ENCODE measurements around the gene IL36RN. TPM values are rescaled to one million over a fixed set of nuclear protein-coding genes. Genes with fewer than 3 reads are reported as not detected.
A peak's percentile ranks its signal among the peaks of the same experiment; 100 is the strongest.

IL36RN gene
- total and polyA plus RNA-seq, 3 experiments from 2014 or later, result not detected

- no peaks in the 10 kb centered on the region for H3K4me1 Mint-ChIP-seq
- H3K9me3 ChIP-seq (ENCODE audit: low read length), result no peaks in the 10 kb centered on the region
- DNase-seq, result no peak
- no peaks in the 10 kb centered on the region for H3K36me3 ChIP-seq (ENCODE audit: insufficient read depth, low read length)
- no peak overlapping the region for H3K4me3 Mint-ChIP-seq
- peaks cover 21 to 70% of the 10 kb centered on the region in 2 donors for H3K27me3 Mint-ChIP-seq
- H3K36me3 Mint-ChIP-seq, result peaks cover 0 to 8% (median 0%) of the 10 kb centered on the region in 3 donors
- H3K27me3 ChIP-seq (ENCODE audit: insufficient read depth, low read length, poor library complexity, severe bottlenecking), result no peaks in the 10 kb centered on the region
- POLR2A ChIA-PET, result no interaction called here
- CTCF ChIA-PET, result no interaction called here
- peaks cover 0 to 9% (median 4%) of the 10 kb centered on the region in 5 donors for H3K9me3 Mint-ChIP-seq
- peaks cover 6% of the 10 kb centered on the region for H3K4me1 ChIP-seq (ENCODE audit: insufficient read depth, low read length)
- H3K27ac ChIP-seq (ENCODE audit: low read depth, low read length), result no peak overlapping the region
- H3K4me3 ChIP-seq (ENCODE audit: low read length), result no peak overlapping the region
- no peak overlapping the region for H3K27ac Mint-ChIP-seq
Measured at GRCh38 chr2:113015655-113016054, 43.3 kb upstream of the IL36RN start.

GRCh38 chr2:113018509-113018908 lies 40.5 kb upstream of the IL36RN start:
- H3K27me3 ChIP-seq (ENCODE audit: insufficient read depth, low read length, poor library complexity, severe bottlenecking), result no peaks in the 10 kb centered on the region
- H3K36me3 ChIP-seq (ENCODE audit: insufficient read depth, low read length), result no peaks in the 10 kb centered on the region
- H3K36me3 Mint-ChIP-seq, result peaks cover 0 to 8% (median 0%) of the 10 kb centered on the region in 3 donors
- H3K27ac Mint-ChIP-seq, result no peak overlapping the region
- ChIA-PET CTCF (no interaction called here), POLR2A (no interaction called here)
- H3K27ac ChIP-seq (ENCODE audit: low read depth, low read length), result no peak overlapping the region
- H3K27me3 Mint-ChIP-seq, result peaks cover 22 to 67% of the 10 kb centered on the region in 2 donors
- no peak for DNase-seq
- no peaks in the 10 kb centered on the region for H3K4me1 Mint-ChIP-seq
- H3K9me3 ChIP-seq (ENCODE audit: low read length), result no peaks in the 10 kb centered on the region
- peaks cover 6% of the 10 kb centered on the region for H3K4me1 ChIP-seq (ENCODE audit: insufficient read depth, low read length)
- no peak overlapping the region for H3K4me3 ChIP-seq (ENCODE audit: low read length)
- no peak overlapping the region for H3K4me3 Mint-ChIP-seq
- H3K9me3 Mint-ChIP-seq, result peaks cover 0 to 9% (median 4%) of the 10 kb centered on the region in 5 donors

GRCh38 chr2:113021312-113021711 lies 37.7 kb upstream of the IL36RN start:
- Mint-ChIP-seq H3K27me3 (peaks cover 20 to 65% of the 10 kb centered on the region in 2 donors), H3K4me3 (no peak overlapping the region), H3K36me3 (peaks cover 0 to 8% (median 0%) of the 10 kb centered on the region in 3 donors), H3K9me3 (peaks cover 0 to 9% (median 4%) of the 10 kb centered on the region in 5 donors), H3K27ac (no peak overlapping the region), H3K4me1 (no peaks in the 10 kb centered on the region)
- ChIA-PET CTCF (no interaction called here), POLR2A (no interaction called here)
- Histone ChIP-seq H3K27ac (ENCODE audit: low read depth, low read length) (no peak overlapping the region), H3K27me3 (ENCODE audit: insufficient read depth, low read length, poor library complexity, severe bottlenecking) (no peaks in the 10 kb centered on the region), H3K4me1 (ENCODE audit: insufficient read depth, low read length) (no peaks in the 10 kb centered on the region), H3K36me3 (ENCODE audit: insufficient read depth, low read length) (no peaks in the 10 kb centered on the region), H3K4me3 (ENCODE audit: low read length) (no peak overlapping the region), H3K9me3 (ENCODE audit: low read length) (no peaks in the 10 kb centered on the region)
- DNase-seq, result no peak

GRCh38 chr2:113024764-113025163 lies 34.2 kb upstream of the IL36RN start:
- no peak overlapping the region for H3K27ac ChIP-seq (ENCODE audit: low read depth, low read length)
- no peaks in the 10 kb centered on the region for H3K9me3 Mint-ChIP-seq
- no peak overlapping the region for H3K4me3 Mint-ChIP-seq
- DNase-seq, result no peak
- H3K4me3 ChIP-seq (ENCODE audit: low read length), result no peak overlapping the region
- H3K27me3 ChIP-seq (ENCODE audit: insufficient read depth, low read length, poor library complexity, severe bottlenecking), result no peaks in the 10 kb centered on the region
- H3K36me3 ChIP-seq (ENCODE audit: insufficient read depth, low read length), result no peaks in the 10 kb centered on the region
- no peaks in the 10 kb centered on the region for H3K4me1 ChIP-seq (ENCODE audit: insufficient read depth, low read length)
- CTCF ChIA-PET, result no interaction called here
- H3K4me1 Mint-ChIP-seq, result no peaks in the 10 kb centered on the region
- no peak overlapping the region for H3K27ac Mint-ChIP-seq
- POLR2A ChIA-PET, result no interaction called here
- no peaks in the 10 kb centered on the region for H3K9me3 ChIP-seq (ENCODE audit: low read length)
- peaks cover 0 to under 1% (median 0%) of the 10 kb centered on the region in 3 donors for H3K36me3 Mint-ChIP-seq
- H3K27me3 Mint-ChIP-seq, result peaks cover 21 to 46% of the 10 kb centered on the region in 2 donors

GRCh38 chr2:113025737-113026136 lies 33.3 kb upstream of the IL36RN start:
- no peak overlapping the region for H3K4me3 Mint-ChIP-seq
- no peaks in the 10 kb centered on the region for H3K4me1 ChIP-seq (ENCODE audit: insufficient read depth, low read length)
- H3K27ac ChIP-seq (ENCODE audit: low read depth, low read length), result no peak overlapping the region
- no peaks in the 10 kb centered on the region for H3K27me3 ChIP-seq (ENCODE audit: insufficient read depth, low read length, poor library complexity, severe bottlenecking)
- POLR2A ChIA-PET, result no interaction called here
- H3K9me3 Mint-ChIP-seq, result no peaks in the 10 kb centered on the region
- no peaks in the 10 kb centered on the region for H3K4me1 Mint-ChIP-seq
- DNase-seq, result no peak
- H3K36me3 Mint-ChIP-seq, result no peaks in the 10 kb centered on the region
- CTCF ChIA-PET, result no interaction called here
- no peak overlapping the region for H3K4me3 ChIP-seq (ENCODE audit: low read length)
- no peaks in the 10 kb centered on the region for H3K36me3 ChIP-seq (ENCODE audit: insufficient read depth, low read length)
- H3K9me3 ChIP-seq (ENCODE audit: low read length), result no peaks in the 10 kb centered on the region
- H3K27me3 Mint-ChIP-seq, result peaks cover 20 to 42% of the 10 kb centered on the region in 2 donors
- no peak overlapping the region for H3K27ac Mint-ChIP-seq

- Histone ChIP-seq H3K4me3 (ENCODE audit: low read length) (no peak overlapping the region), H3K27ac (ENCODE audit: low read depth, low read length) (no peak overlapping the region), H3K27me3 (ENCODE audit: insufficient read depth, low read length, poor library complexity, severe bottlenecking) (no peaks in the 10 kb centered on the region), H3K4me1 (ENCODE audit: insufficient read depth, low read length) (no peaks in the 10 kb centered on the region), H3K36me3 (ENCODE audit: insufficient read depth, low read length) (no peaks in the 10 kb centered on the region), H3K9me3 (ENCODE audit: low read length) (no peaks in the 10 kb centered on the region)
- ChIA-PET CTCF (no interaction called here), POLR2A (no interaction called here)
- peaks cover 19 to 33% of the 10 kb centered on the region in 2 donors for H3K27me3 Mint-ChIP-seq
- H3K4me1 Mint-ChIP-seq, result no peaks in the 10 kb centered on the region
- H3K4me3 Mint-ChIP-seq, result no peak overlapping the region
- no peaks in the 10 kb centered on the region for H3K9me3 Mint-ChIP-seq
- H3K27ac Mint-ChIP-seq, result no peak overlapping the region
- DNase-seq, result no peak
- no peaks in the 10 kb centered on the region for H3K36me3 Mint-ChIP-seq
Measured at GRCh38 chr2:113027691-113028090, 31.3 kb upstream of the IL36RN start.

GRCh38 chr2:113028112-113028511 lies 30.9 kb upstream of the IL36RN start:
- Mint-ChIP-seq H3K4me3 (no peak overlapping the region), H3K27me3 (peaks cover 19 to 32% of the 10 kb centered on the region in 2 donors), H3K36me3 (no peaks in the 10 kb centered on the region), H3K9me3 (no peaks in the 10 kb centered on the region), H3K4me1 (no peaks in the 10 kb centered on the region), H3K27ac (no peak overlapping the region)
- no peak overlapping the region for H3K27ac ChIP-seq (ENCODE audit: low read depth, low read length)
- POLR2A ChIA-PET, result no interaction called here
- DNase-seq, result no peak
- H3K36me3 ChIP-seq (ENCODE audit: insufficient read depth, low read length), result no peaks in the 10 kb centered on the region
- H3K9me3 ChIP-seq (ENCODE audit: low read length), result no peaks in the 10 kb centered on the region
- CTCF ChIA-PET, result no interaction called here
- no peaks in the 10 kb centered on the region for H3K27me3 ChIP-seq (ENCODE audit: insufficient read depth, low read length, poor library complexity, severe bottlenecking)
- H3K4me3 ChIP-seq (ENCODE audit: low read length), result no peak overlapping the region
- H3K4me1 ChIP-seq (ENCODE audit: insufficient read depth, low read length), result no peaks in the 10 kb centered on the region

- H3K4me1 ChIP-seq (ENCODE audit: insufficient read depth, low read length), result no peaks in the 10 kb centered on the region
- ChIA-PET CTCF (no interaction called here), POLR2A (no interaction called here)
- H3K4me1 Mint-ChIP-seq, result no peaks in the 10 kb centered on the region
- H3K36me3 ChIP-seq (ENCODE audit: insufficient read depth, low read length), result no peaks in the 10 kb centered on the region
- H3K9me3 Mint-ChIP-seq, result no peaks in the 10 kb centered on the region
- no peak overlapping the region for H3K4me3 Mint-ChIP-seq
- no peaks in the 10 kb centered on the region for H3K9me3 ChIP-seq (ENCODE audit: low read length)
- H3K36me3 Mint-ChIP-seq, result no peaks in the 10 kb centered on the region
- H3K27ac Mint-ChIP-seq, result no peak overlapping the region
- H3K27me3 Mint-ChIP-seq, result peaks cover 12 to 25% of the 10 kb centered on the region in 2 donors
- H3K27ac ChIP-seq (ENCODE audit: low read depth, low read length), result no peak overlapping the region
- H3K27me3 ChIP-seq (ENCODE audit: insufficient read depth, low read length, poor library complexity, severe bottlenecking), result no peaks in the 10 kb centered on the region
- no peak overlapping the region for H3K4me3 ChIP-seq (ENCODE audit: low read length)
- no peak for DNase-seq
Measured at GRCh38 chr2:113032737-113033136, 26.3 kb upstream of the IL36RN start.

GRCh38 chr2:113034016-113034415 lies 25.0 kb upstream of the IL36RN start:
- Mint-ChIP-seq H3K36me3 (no peaks in the 10 kb centered on the region), H3K9me3 (no peaks in the 10 kb centered on the region), H3K4me1 (no peaks in the 10 kb centered on the region), H3K27ac (peak overlapping the region in 1 of 8 donors; percentile 79), H3K4me3 (no peak overlapping the region), H3K27me3 (peaks cover 9 to 34% of the 10 kb centered on the region in 2 donors)
- Histone ChIP-seq H3K9me3 (ENCODE audit: low read length) (no peaks in the 10 kb centered on the region), H3K4me1 (ENCODE audit: insufficient read depth, low read length) (no peaks in the 10 kb centered on the region), H3K4me3 (ENCODE audit: low read length) (no peak overlapping the region), H3K36me3 (ENCODE audit: insufficient read depth, low read length) (no peaks in the 10 kb centered on the region), H3K27ac (ENCODE audit: low read depth, low read length) (no peak overlapping the region), H3K27me3 (ENCODE audit: insufficient read depth, low read length, poor library complexity, severe bottlenecking) (no peaks in the 10 kb centered on the region)
- ChIA-PET CTCF (no interaction called here), POLR2A (no interaction called here)
- DNase-seq, result no peak

Data from CD8-positive, alpha-beta memory T cell (primary cell).